Measurements from ENCODE around the gene BTBD9. TPM values are rescaled to one million over a fixed set of nuclear protein-coding genes. Genes with fewer than 3 reads are reported as not detected.
A peak's percentile ranks its signal among the peaks of the same experiment; 100 is the strongest.

Gene BTBD9
- total RNA-seq, 1 experiment from 2014 or later = 15.4 TPM

GRCh38 chr6:38241200-38241871, 398.4 kb downstream of the BTBD9 start:
- no peak for DNase-seq (ENCODE audit: low read depth)

DNA sequence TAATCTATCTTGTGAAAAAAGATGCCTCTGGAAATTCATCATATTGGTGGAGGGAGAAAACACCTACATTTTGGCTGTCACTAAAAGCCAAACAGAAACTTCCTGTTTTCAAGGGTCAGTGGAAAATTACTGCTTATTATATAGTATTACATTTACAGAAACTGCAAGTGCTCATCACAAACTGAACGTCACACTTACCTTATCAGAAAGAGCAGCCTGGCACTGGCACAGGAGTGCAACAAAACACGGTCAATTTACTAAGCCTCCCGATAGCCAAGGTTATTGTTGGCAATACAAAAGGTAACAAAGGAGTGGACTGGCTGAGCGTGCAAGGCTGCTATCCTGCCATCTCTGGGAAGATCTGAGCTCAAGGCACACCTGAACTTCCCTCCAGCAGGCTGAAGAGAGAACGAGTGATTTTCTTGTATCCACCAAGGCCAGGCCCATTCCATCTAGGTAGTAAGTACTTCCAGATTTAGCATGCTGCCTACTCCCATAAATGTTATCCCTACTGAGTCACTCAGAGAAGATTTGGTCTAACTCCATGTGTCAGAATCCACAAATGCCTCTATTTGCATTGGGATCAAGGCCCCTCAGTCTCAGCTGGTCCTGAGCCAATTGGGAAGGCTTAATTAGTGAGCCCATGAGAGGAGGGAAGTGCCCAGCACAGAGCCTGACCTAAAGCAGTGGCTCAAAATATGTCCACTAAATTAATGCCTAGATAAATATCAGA, 399.8 kb downstream of the BTBD9 start:
- DNase-seq (ENCODE audit: low read depth) = peak; percentile 82

- no peak for DNase-seq (ENCODE audit: low read depth)
These were observed 403.1 kb downstream of the BTBD9 start for GRCh38 chr6:38236631-38237030.

GRCh38 chr6:38234934-38235682, 404.6 kb downstream of the BTBD9 start:
- no peak for DNase-seq (ENCODE audit: low read depth)

GRCh38 chr6:38234141-38234540, 405.6 kb downstream of the BTBD9 start:
- DNase-seq (ENCODE audit: low read depth) = no peak

GRCh38 chr6:38233161-38233791, 406.5 kb downstream of the BTBD9 start:
- peak; percentile 76 for DNase-seq (ENCODE audit: low read depth)

DNA sequence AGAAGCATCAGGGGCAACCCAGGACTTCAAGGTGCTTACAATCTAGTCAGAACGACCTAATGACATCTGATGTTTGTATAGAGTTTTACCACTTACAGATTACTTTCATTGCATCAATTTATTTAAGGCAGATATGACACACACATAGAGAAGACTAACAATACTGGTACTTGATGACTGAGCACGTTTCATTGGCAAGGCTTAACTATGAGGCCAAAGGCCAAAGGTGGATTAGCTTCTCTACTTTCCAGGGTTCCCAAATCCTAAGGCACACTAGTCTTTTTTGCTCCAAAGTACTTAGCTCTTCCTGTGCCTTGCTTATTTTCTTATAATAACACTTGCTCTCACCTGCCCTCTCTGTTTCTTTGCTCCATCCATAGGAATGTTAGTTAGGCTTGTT, 414.0 kb downstream of the BTBD9 start:
- DNase-seq (ENCODE audit: low read depth) = no peak

DNA sequence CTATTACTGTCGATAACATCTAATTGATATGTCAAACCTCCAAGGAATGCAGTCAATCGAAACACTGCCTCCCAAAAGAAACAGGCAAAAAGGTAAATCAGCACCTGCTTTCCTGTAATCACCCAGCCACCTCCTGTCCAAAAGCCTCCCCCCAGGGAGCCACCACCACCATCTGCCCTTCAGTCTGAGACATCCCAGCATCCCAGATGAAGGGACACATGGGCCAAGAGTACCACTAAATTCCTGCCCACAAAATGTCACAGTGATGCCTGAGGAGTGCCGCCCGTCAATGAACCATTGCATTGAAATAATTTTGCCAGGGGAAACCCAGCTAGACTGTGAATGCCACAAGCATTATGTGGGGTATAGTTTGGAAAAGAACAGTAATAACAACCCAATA, 418.5 kb downstream of the BTBD9 start:
- no peak for DNase-seq (ENCODE audit: low read depth)

DNA sequence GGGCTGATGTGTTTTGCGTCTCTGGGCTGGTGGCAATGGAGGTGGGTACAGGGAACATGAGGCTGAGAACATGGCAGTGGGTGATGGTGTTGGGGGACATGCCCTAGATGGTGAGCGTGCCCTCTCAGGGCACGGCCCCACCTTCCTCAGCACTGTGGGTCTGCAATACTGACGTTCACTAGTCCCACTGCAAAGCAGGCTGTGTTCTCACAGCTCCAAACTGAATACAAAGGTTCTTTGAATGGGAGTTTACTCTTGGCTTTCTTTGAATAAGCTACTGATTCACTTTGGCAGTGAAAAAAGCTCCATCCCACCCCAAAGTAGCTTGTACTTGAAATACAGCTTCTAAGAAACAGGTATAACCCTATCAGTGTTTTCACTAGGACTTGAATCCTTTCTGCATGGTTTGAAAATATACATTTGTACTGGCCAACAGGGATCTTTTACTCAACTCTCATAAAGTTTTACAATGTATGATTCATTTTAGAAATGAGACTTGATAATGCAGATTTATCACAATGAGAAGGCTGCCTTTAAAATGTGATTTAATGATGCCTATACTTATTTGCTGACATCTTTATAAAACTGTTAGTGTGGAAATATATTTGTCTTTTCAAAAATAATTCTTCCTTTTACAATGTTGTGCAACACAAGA, 419.5 kb downstream of the BTBD9 start:
- DNase-seq (ENCODE audit: low read depth) = no peak

DNA sequence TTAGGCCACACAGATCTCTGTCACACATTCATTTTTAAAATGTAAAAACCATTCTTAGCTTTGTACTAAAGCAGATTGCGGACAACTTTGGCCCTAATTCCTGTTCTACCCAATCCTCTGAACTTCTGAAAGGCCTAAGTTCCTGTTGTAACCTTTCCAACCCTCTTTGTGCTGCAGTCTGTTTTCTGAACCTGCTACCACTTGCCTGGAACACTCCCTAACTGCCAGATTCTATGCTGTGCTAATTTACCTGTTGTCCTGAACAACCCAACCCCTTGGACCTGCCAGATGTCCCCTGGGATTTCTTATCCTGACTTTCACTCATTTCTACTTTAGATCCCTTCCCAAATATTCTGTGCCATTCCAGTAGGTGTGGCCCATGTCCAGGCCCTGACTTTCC, 421.5 kb downstream of the BTBD9 start:
- no peak for DNase-seq (ENCODE audit: low read depth)

GRCh38 chr6:38216451-38216850, 423.3 kb downstream of the BTBD9 start:
- DNase-seq (ENCODE audit: low read depth) = no peak

DNA sequence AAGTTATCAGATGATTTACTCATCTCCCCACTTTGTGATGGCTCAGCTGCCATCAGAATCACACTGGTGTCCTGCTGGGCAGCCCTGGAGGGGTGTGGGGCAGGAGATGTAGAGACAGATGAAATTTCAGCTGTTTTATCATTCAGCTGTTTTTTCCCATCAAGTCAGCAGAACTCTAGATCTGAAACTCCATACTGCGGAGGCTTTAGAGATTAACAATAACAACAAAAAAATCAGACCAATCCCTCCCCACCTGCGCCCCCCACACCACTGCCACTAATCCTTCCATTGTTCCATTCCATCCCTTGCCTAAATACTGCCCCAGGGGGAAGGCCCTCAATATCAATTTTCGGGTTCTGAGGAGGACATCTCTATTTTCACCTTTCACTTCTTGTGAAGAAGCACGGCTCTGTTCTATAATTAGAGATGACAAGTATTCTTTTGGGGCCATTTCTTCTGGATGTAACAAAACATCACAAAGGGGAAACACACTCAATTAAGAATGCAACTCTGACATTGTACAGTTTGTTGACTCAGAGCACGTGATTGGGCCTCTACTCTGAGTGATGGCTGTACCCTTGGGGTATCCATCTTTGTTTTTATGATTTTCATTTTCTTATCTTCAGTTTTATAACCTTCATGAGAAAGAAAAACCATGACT, 423.9 kb downstream of the BTBD9 start:
- no peak for DNase-seq (ENCODE audit: low read depth)

- DNase-seq (ENCODE audit: low read depth) = no peak
These were observed 424.5 kb downstream of the BTBD9 start for GRCh38 chr6:38215225-38215624.

GRCh38 chr6:38214159-38214558, 425.6 kb downstream of the BTBD9 start:
- no peak for DNase-seq (ENCODE audit: low read depth)

DNA sequence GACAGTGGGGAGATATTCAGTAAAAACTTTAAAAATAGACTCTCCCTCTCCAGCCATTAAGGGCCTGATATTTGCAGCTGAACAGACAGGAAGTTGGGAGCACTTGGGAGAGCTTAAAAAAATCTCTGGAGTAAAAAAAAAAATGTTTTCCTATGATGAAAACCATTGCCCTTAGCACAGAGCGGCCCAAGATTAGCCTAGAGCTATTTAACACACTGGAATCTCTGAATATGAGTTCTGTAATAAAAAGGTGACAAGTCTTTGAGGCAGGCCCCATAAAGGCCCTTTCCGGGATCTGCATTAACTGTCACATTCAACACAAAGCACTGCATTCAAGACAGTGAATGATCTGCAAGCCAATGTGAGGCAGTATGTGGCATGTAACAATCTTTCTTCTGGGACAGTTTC, 426.5 kb downstream of the BTBD9 start:
- DNase-seq (ENCODE audit: low read depth) = no peak

- DNase-seq (ENCODE audit: low read depth) = peak; percentile 23
These were observed 427.1 kb downstream of the BTBD9 start for GRCh38 chr6:38212579-38212978.

DNA sequence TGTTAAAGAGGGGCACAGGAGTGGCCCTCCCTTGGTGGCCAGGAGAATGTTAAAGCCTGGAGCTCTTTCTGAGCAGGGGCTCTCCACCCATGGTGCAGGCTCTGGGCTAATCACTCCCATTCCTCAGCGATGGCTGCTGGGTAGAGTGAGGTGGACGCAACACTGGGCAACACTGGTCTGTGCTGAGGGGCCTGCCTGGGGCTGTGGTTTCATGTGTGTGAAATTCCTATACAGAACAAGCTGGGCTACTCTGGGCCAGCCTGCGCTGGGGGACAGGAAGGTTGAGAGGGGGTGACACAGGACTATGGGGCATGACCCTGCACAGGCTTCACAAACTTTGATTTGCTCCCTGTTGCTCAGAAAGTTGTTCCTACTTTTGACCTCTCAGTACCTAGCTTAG, 427.6 kb downstream of the BTBD9 start:
- DNase-seq (ENCODE audit: low read depth) = no peak

DNA sequence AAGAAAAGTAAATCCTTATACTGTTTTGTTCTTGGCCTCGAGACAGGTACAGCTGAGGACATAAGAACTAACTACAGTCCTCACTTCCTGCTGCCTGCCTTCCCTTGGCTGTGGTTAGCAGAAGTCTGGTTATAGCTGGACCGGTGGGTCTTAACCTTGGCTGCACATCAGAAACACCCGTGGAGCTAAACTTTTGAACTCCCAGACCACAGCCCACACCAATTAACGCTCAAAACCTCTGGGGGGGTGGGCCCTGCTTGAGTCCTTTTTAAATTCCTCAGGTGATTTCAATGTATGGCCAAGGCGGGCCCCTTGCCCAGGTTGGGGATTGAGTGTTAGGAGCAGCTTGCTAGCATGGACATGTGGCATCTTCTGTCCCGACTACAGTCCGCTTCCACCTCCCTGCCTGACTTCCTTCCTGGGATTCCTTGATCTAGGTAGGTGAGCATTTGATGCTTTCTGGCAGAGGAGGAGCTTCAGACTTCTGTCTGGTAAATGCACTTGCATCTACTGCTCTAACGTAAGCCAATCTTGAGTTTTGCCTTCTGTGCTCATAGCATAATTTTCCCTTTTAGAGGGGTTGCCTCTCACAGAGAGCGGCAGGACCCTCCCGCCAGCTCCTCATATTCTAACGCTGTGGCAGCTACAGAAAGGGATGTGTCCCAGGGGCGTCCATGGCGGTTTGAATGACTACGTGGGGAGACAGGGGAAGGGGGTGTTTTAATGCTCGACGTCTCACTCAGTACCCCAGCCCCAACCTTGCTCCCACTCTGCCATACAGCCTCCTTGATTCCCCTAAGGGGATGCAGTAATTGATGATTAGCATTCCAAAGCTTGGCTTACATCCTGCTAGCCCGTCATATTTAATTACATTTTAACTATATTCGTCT, 430.1 kb downstream of the BTBD9 start:
- no peak for DNase-seq (ENCODE audit: low read depth)

- DNase-seq (ENCODE audit: low read depth) = no peak
These were observed 431.7 kb downstream of the BTBD9 start for GRCh38 chr6:38208028-38208427.

DNA sequence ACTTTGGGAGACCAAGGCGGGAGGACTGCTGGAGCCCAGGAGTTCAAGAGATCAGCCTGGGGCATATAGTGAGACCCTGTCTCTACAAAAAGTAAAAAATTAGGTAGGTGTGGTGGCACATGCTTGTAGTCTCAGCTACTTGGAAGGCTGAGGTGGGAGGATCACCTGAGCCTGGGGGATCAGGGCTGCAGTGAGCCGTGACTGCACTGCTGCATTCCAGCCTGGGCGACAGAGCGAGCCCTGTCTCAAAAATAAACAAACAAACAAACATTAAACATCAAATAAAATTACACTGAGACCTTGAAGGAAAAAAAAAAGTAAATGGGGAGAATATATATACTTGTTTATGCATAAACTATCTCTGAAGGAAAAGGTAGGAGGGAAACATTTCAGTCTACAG, 432.4 kb downstream of the BTBD9 start:
- DNase-seq (ENCODE audit: low read depth) = no peak

Data from Daoy (cell line).